H9 (cell line): ENCODE data around the gene NDP. TPM values are rescaled to one million over a fixed set of nuclear protein-coding genes. Genes with fewer than 3 reads are reported as not detected.

ENCODE experiments used
- DNase-seq: peaks from one replicate; pipeline ENCODE4 v3.0.0-alpha.2; 2017
- H2AFZ ChIP-seq: one replicate; pipeline ENCODE4 v1.6.1; 2013; ENCODE audit warnings: mild to moderate bottlenecking, low read length, control low read depth, moderate library complexity
- H2AK5ac ChIP-seq: 2 replicates; pipeline ENCODE4 v1.6.1; 2013; ENCODE audit warnings: low read length, control low read depth, mixed read lengths; ENCODE audit not compliant: insufficient read length
- H2BK120ac ChIP-seq: one replicate; pipeline ENCODE4 v1.6.1; 2013; ENCODE audit warnings: low read depth, mild to moderate bottlenecking, low read length, control low read depth, inconsistent platforms; ENCODE audit not compliant: poor library complexity, severe bottlenecking
- H2BK12ac ChIP-seq: 2 replicates; pipeline ENCODE4 v1.6.1; 2013; ENCODE audit warnings: low read length, control low read depth, mixed read lengths, low read depth; ENCODE audit not compliant: insufficient read length
- H2BK15ac ChIP-seq: 2 replicates; pipeline ENCODE4 v1.6.1; 2013; ENCODE audit warnings: low read depth, low read length, control low read depth
- H2BK20ac ChIP-seq: one replicate; pipeline ENCODE4 v1.6.1; 2013; ENCODE audit warnings: low read depth, mild to moderate bottlenecking, low read length, control low read depth, inconsistent platforms; ENCODE audit not compliant: poor library complexity, severe bottlenecking
- H2BK5ac ChIP-seq: 2 replicates; pipeline ENCODE4 v1.6.1; 2013; ENCODE audit warnings: low read length, control low read depth, mixed read lengths; ENCODE audit not compliant: insufficient read length
- H3K14ac ChIP-seq: 2 replicates; pipeline ENCODE4 v1.6.1; 2013; ENCODE audit warnings: low read length, control low read depth; ENCODE audit not compliant: insufficient read depth
- H3K18ac ChIP-seq: 2 replicates; pipeline ENCODE4 v1.6.1; 2013; ENCODE audit warnings: low read depth, mild to moderate bottlenecking, mixed read lengths, low read length, control low read depth; ENCODE audit not compliant: insufficient read length
- H3K23ac ChIP-seq: 2 replicates; pipeline ENCODE4 v1.6.1; 2013; ENCODE audit warnings: low read length, control low read depth, mixed read lengths, low read depth; ENCODE audit not compliant: insufficient read length
- H3K23me2 ChIP-seq: 2 replicates; pipeline ENCODE4 v1.6.1; 2013; ENCODE audit warnings: low read depth, mild to moderate bottlenecking, mixed read lengths, low read length, control low read depth; ENCODE audit not compliant: insufficient read length, poor library complexity, severe bottlenecking
- H3K27ac ChIP-seq: 2 replicates; pipeline ENCODE4 v1.5.1; 2013; ENCODE audit warnings: low read length, control low read depth, mixed read lengths, low read depth; ENCODE audit not compliant: insufficient read length
- H3K27me3 ChIP-seq: 2 replicates; pipeline ENCODE4 v1.6.1; 2013; ENCODE audit warnings: low read length, control low read depth, inconsistent platforms; ENCODE audit not compliant: insufficient read depth
- H3K4ac ChIP-seq: 2 replicates; pipeline ENCODE4 v1.6.1; 2013; ENCODE audit warnings: low read depth, mild to moderate bottlenecking, control low read depth, inconsistent platforms, low read length, moderate library complexity
- H3K4me1 ChIP-seq: 2 replicates; pipeline ENCODE4 v1.6.1; 2013; ENCODE audit warnings: low read length, control low read depth, inconsistent platforms; ENCODE audit not compliant: insufficient read depth
- H3K4me2 ChIP-seq: 2 replicates; pipeline ENCODE4 v1.6.1; 2013; ENCODE audit warnings: low read length, control low read depth, mixed read lengths; ENCODE audit not compliant: insufficient read length, insufficient read depth
- H3K56ac ChIP-seq: 2 replicates; pipeline ENCODE4 v1.6.1; 2013; ENCODE audit warnings: low read depth, mild to moderate bottlenecking, mixed read lengths, low read length, control low read depth; ENCODE audit not compliant: insufficient read length
- H3K79me1 ChIP-seq: 2 replicates; pipeline ENCODE4 v1.6.1; 2013; ENCODE audit warnings: low read depth, mild to moderate bottlenecking, moderate library complexity, low read length, control low read depth, inconsistent platforms; ENCODE audit not compliant: insufficient read depth, poor library complexity, severe bottlenecking
- H3K79me2 ChIP-seq: 2 replicates; pipeline ENCODE4 v1.6.1; 2013; ENCODE audit warnings: low read length, control low read depth, inconsistent platforms; ENCODE audit not compliant: insufficient read depth
- H3K9ac ChIP-seq: 2 replicates; pipeline ENCODE4 v1.6.1; 2013; ENCODE audit warnings: low read length, control low read depth, mixed read lengths; ENCODE audit not compliant: insufficient read length; ENCODE audit errors: extremely low read depth
- H3K9me3 ChIP-seq: one replicate; pipeline ENCODE4 v1.6.1; 2013; ENCODE audit warnings: low read depth, low read length, inconsistent platforms; ENCODE audit not compliant: control insufficient read depth
- H3T11ph ChIP-seq: one replicate; pipeline ENCODE4 v1.6.1; 2013; ENCODE audit warnings: mild to moderate bottlenecking, low read length, control low read depth, inconsistent platforms
- H4K20me1 ChIP-seq: one replicate; pipeline ENCODE4 v1.6.1; 2013; ENCODE audit not compliant: control insufficient read depth, insufficient read length, insufficient read depth
- H4K5ac ChIP-seq: 2 replicates; pipeline ENCODE4 v1.6.1; 2013; ENCODE audit warnings: low read depth, mild to moderate bottlenecking, mixed read lengths, low read length, control low read depth; ENCODE audit not compliant: insufficient read length
- H4K8ac ChIP-seq: replicated peaks from 2 replicates; pipeline ENCODE4 v1.6.1; 2013; ENCODE audit warnings: low read length, control low read depth, mixed read lengths, low read depth; ENCODE audit not compliant: insufficient read length
- H4K91ac ChIP-seq: 2 replicates; pipeline ENCODE4 v1.6.1; 2013; ENCODE audit warnings: low read depth, mild to moderate bottlenecking, moderate library complexity, mixed read lengths, low read length, control low read depth; ENCODE audit not compliant: insufficient read length
- H3K27ac Mint-ChIP-seq, 3 experiments: 2 replicates in 2 of 3; 3 replicates in 1 of 3; pipeline ENCODE4 v1.8.0; 2020 to 2021; ENCODE audit warnings: mixed read lengths in 3 of 3, mild to moderate bottlenecking in 1 of 3, moderate library complexity in 1 of 3
- H3K27me3 Mint-ChIP-seq: 2 replicates; pipeline ENCODE4 v1.8.0; 2021; ENCODE audit warnings: low read depth, mild to moderate bottlenecking, moderate library complexity, mixed read lengths
- H3K36me3 Mint-ChIP-seq, 3 experiments: 2 replicates in 2 of 3; 3 replicates in 1 of 3; pipeline ENCODE4 v1.8.0; 2020 to 2021; ENCODE audit warnings: low read depth in 3 of 3, mixed read lengths in 3 of 3; ENCODE audit not compliant: insufficient read depth in 1 of 3
- H3K4me1 Mint-ChIP-seq, 2 experiments: 2 replicates each; pipeline ENCODE4 v1.8.0; 2020; ENCODE audit warnings: mixed read lengths in 2 of 2
- H3K4me3 Mint-ChIP-seq, 2 experiments: 2 replicates in 1 of 2; 3 replicates in 1 of 2; pipeline ENCODE4 v1.8.0; 2020 to 2021; ENCODE audit warnings: mild to moderate bottlenecking in 2 of 2, mixed read lengths in 2 of 2, moderate library complexity in 1 of 2
- H3K9me3 Mint-ChIP-seq, 2 experiments: 2 replicates in 1 of 2; 3 replicates in 1 of 2; pipeline ENCODE4 v1.8.0; 2020; ENCODE audit warnings: mild to moderate bottlenecking in 2 of 2, mixed read lengths in 2 of 2, moderate library complexity in 1 of 2
- WGBS: extraction: QIAGEN DNeasy Blood & Tissue Kit; methylation state at CpG from one replicate; pipeline ENCODE4 v1.1.7; 2013; ENCODE audit warnings: missing lambda C conversion rate, low lambda C conversion rate, mixed read lengths; ENCODE audit not compliant: insufficient read length; ENCODE audit errors: extremely low coverage; 5-methylcytosine and 5-hydroxymethylcytosine counted together
- total RNA-seq: library from RNA; stranded (reverse); gene quantifications from 2 replicates; pipeline ENCODE4 v1.2.1, GENCODE V29; 2021
- TF ChIP-seq, protein P1 (sequence below): fragments of 200-600 bp; sonication (generic); conservative IDR thresholded peaks from 3 replicates; pipeline ENCODE4 v1.8.0; 2021; ENCODE audit warnings: antibody characterized with exemption, mild to moderate bottlenecking

The NDP gene
- total RNA-seq, 1 experiment from 2014 or later: not detected

DNA sequence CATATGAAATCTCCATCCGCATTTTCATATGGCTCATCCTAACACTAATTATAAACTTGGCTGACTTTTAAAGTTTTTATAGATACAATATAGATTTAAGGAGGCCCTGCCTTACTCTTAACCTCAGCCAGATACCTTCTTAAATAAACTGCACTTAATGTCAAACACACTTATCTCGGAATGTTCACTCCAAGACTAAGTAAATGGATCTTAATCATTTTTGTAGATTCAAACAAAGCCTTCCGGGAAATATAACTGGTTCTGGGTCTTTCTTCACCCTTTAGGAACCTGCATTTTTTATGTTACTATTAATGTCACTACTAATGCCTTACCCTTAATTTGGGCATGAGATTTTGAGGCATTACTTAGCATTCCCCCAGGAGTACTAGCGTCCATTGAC lies 43.7 kb upstream of the NDP start:
- Histone ChIP-seq H3K23ac (no peak overlapping the region), H2BK120ac (no peak overlapping the region), H2BK20ac (no peak overlapping the region), H3K27ac (no peak overlapping the region), H3K4me2 (no peak overlapping the region), H3K14ac (no peak overlapping the region), H3K79me2 (no peaks in the 10 kb centered on the region), H4K5ac (no peak overlapping the region), H3K23me2 (no peaks in the 10 kb centered on the region), H2BK15ac (no peak overlapping the region), H2AFZ (no peak overlapping the region), H4K20me1 (no peaks in the 10 kb centered on the region), H3K9ac (no peak overlapping the region), H3K18ac (no peak overlapping the region), H2AK5ac (no peak overlapping the region), H3K79me1 (no peaks in the 10 kb centered on the region), H2BK5ac (no peak overlapping the region), H3K4me1 (no peaks in the 10 kb centered on the region), H4K8ac (no peak overlapping the region), H3K27me3 (no peaks in the 10 kb centered on the region), H3K4ac (no peak overlapping the region), H3K56ac (no peak overlapping the region), H3K9me3 (peaks cover 29% of the 10 kb centered on the region), H4K91ac (no peak overlapping the region), H2BK12ac (no peak overlapping the region), H3T11ph (no peak overlapping the region)
- Mint-ChIP-seq H3K27me3 (no peaks in the 10 kb centered on the region; the same call in 1 of the 2 replicates), H3K4me3 (no peak overlapping the region), H3K36me3 (no peaks in the 10 kb centered on the region; a peak in 1 of 7 replicates), H3K4me1 (no peaks in the 10 kb centered on the region), H3K9me3 (peaks cover 49 to 52% of the 10 kb centered on the region in 2 experiments), H3K27ac (no peak overlapping the region)
- no peak for DNase-seq
- TF ChIP-seq, protein P1, sequence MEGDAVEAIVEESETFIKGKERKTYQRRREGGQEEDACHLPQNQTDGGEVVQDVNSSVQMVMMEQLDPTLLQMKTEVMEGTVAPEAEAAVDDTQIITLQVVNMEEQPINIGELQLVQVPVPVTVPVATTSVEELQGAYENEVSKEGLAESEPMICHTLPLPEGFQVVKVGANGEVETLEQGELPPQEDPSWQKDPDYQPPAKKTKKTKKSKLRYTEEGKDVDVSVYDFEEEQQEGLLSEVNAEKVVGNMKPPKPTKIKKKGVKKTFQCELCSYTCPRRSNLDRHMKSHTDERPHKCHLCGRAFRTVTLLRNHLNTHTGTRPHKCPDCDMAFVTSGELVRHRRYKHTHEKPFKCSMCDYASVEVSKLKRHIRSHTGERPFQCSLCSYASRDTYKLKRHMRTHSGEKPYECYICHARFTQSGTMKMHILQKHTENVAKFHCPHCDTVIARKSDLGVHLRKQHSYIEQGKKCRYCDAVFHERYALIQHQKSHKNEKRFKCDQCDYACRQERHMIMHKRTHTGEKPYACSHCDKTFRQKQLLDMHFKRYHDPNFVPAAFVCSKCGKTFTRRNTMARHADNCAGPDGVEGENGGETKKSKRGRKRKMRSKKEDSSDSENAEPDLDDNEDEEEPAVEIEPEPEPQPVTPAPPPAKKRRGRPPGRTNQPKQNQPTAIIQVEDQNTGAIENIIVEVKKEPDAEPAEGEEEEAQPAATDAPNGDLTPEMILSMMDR: no peak
- no CpG with 5 or more reads among the region's 4 CpGs for WGBS
